Stimulated activated memory B cell treated with anti-CD40 and anti-IgM and Interleukin-4, amounts not matched to agents 10 μg/mL and 1 μg/mL and 100 μg/mL, for 72 hours (primary cell): Measurements from ENCODE around the gene RNF212B.

Source experiments
- ATAC-seq: fragments of 150-1000 bp; cut with Tn5 transposase; 2 replicates; pipeline ENCODE4 v1.10.0; 2021
- H3K27ac Mint-ChIP-seq: one replicate; pipeline ENCODE4 v1.8.0; 2022; ENCODE audit warnings: mild to moderate bottlenecking, mixed read lengths
- H3K27me3 Mint-ChIP-seq: one replicate; pipeline ENCODE4 v1.8.0; 2022; ENCODE audit warnings: mixed read lengths
- H3K36me3 Mint-ChIP-seq: one replicate; pipeline ENCODE4 v1.8.0; 2022; ENCODE audit warnings: mixed read lengths
- H3K4me1 Mint-ChIP-seq: one replicate; pipeline ENCODE4 v1.8.0; 2022; ENCODE audit warnings: mixed read lengths
- H3K4me3 Mint-ChIP-seq: one replicate; pipeline ENCODE4 v1.8.0; 2022; ENCODE audit warnings: mild to moderate bottlenecking, moderate library complexity, mixed read lengths
- H3K9me3 Mint-ChIP-seq: one replicate; pipeline ENCODE4 v1.8.0; 2022; ENCODE audit warnings: mixed read lengths

The RNF212B gene

GRCh38 chr14:23299986-23300686 is 62.4 kb downstream of the RNF212B start:
- H3K4me3 Mint-ChIP-seq, result peak overlapping the region; percentile 95
- H3K27ac Mint-ChIP-seq, result peak overlapping the region; percentile 91
- peaks cover 7% of the 10 kb centered on the region for H3K36me3 Mint-ChIP-seq
- ATAC-seq, result no peak
- H3K9me3 Mint-ChIP-seq, result no peaks in the 10 kb centered on the region
- H3K27me3 Mint-ChIP-seq, result no peaks in the 10 kb centered on the region
- peaks cover 27% of the 10 kb centered on the region for H3K4me1 Mint-ChIP-seq

GRCh38 chr14:23300687-23301223 is 63.0 kb downstream of the RNF212B start:
- H3K36me3 Mint-ChIP-seq, result peaks cover 7% of the 10 kb centered on the region
- peaks cover 27% of the 10 kb centered on the region for H3K4me1 Mint-ChIP-seq
- peak overlapping the region; percentile 91 for H3K27ac Mint-ChIP-seq
- no peak for ATAC-seq
- H3K27me3 Mint-ChIP-seq, result no peaks in the 10 kb centered on the region
- peak overlapping the region; percentile 95 for H3K4me3 Mint-ChIP-seq
- no peaks in the 10 kb centered on the region for H3K9me3 Mint-ChIP-seq

GRCh38 chr14:23301288-23301968 is 63.7 kb downstream of the RNF212B start:
- Mint-ChIP-seq H3K27ac (peak overlapping the region; percentile 91), H3K9me3 (no peaks in the 10 kb centered on the region), H3K4me1 (peaks cover 33% of the 10 kb centered on the region), H3K27me3 (no peaks in the 10 kb centered on the region), H3K4me3 (peak overlapping the region; percentile 95), H3K36me3 (peaks cover 7% of the 10 kb centered on the region)
- peak; percentile 93 for ATAC-seq

- peaks cover 2% of the 10 kb centered on the region for H3K36me3 Mint-ChIP-seq
These were observed 64.2 kb downstream of the RNF212B start for GRCh38 chr14:23301969-23302289.

GRCh38 chr14:23302290-23303225 is 64.8 kb downstream of the RNF212B start, which contains the start of gene PPP1R3E:
PPP1R3E (minus strand) TSS chr14:23302859; CDS start chr14:23302576, 283 bp downstream.
- Mint-ChIP-seq H3K27me3 (no peaks in the 10 kb centered on the region), H3K4me3 (peak within 1 kb of the TSS; percentile 92), H3K36me3 (no peaks in the 10 kb centered on the region), H3K9me3 (no peaks in the 10 kb centered on the region), H3K4me1 (peaks cover 44% of the 10 kb centered on the region), H3K27ac (peak within 1 kb of the TSS; percentile 91)
- peak; percentile 65 for ATAC-seq

More at GRCh38 chr14:23301969-23302289, 64.2 kb downstream of the RNF212B start:
- no peaks in the 10 kb centered on the region for H3K27me3 Mint-ChIP-seq
- peak; percentile 44 for ATAC-seq
- peaks cover 37% of the 10 kb centered on the region for H3K4me1 Mint-ChIP-seq
- H3K4me3 Mint-ChIP-seq, result peak overlapping the region; percentile 92
- H3K27ac Mint-ChIP-seq, result peak overlapping the region; percentile 91
- H3K9me3 Mint-ChIP-seq, result no peaks in the 10 kb centered on the region

- peak; percentile 21 for ATAC-seq
- no peaks in the 10 kb centered on the region for H3K27me3 Mint-ChIP-seq
- H3K27ac Mint-ChIP-seq, result peak within 1 kb of the TSS; percentile 86
- H3K36me3 Mint-ChIP-seq, result peaks cover 16% of the 10 kb centered on the region
- peaks cover 45% of the 10 kb centered on the region for H3K4me1 Mint-ChIP-seq
- peak within 1 kb of the TSS; percentile 78 for H3K4me3 Mint-ChIP-seq
- H3K9me3 Mint-ChIP-seq, result no peaks in the 10 kb centered on the region
These were observed 68.8 kb downstream of the RNF212B start, which contains the start of gene BCL2L2 for GRCh38 chr14:23306412-23307145. BCL2L2 (plus strand) TSS chr14:23306833; CDS start chr14:23307768, 935 bp downstream.

GRCh38 chr14:23307146-23307530 is 69.4 kb downstream of the RNF212B start:
- peak overlapping the region; percentile 86 for H3K27ac Mint-ChIP-seq
- H3K9me3 Mint-ChIP-seq, result no peaks in the 10 kb centered on the region
- H3K4me1 Mint-ChIP-seq, result peaks cover 45% of the 10 kb centered on the region
- ATAC-seq, result no peak
- H3K4me3 Mint-ChIP-seq, result peak overlapping the region; percentile 78
- H3K27me3 Mint-ChIP-seq, result no peaks in the 10 kb centered on the region
- peaks cover 17% of the 10 kb centered on the region for H3K36me3 Mint-ChIP-seq

GRCh38 chr14:23307687-23308644 is 70.2 kb downstream of the RNF212B start:
- Mint-ChIP-seq H3K4me1 (peaks cover 41% of the 10 kb centered on the region), H3K9me3 (no peaks in the 10 kb centered on the region), H3K4me3 (peak overlapping the region; percentile 78), H3K27ac (peak overlapping the region; percentile 86), H3K36me3 (peaks cover 22% of the 10 kb centered on the region), H3K27me3 (no peaks in the 10 kb centered on the region)
- no peak for ATAC-seq

- no peak overlapping the region for H3K4me3 Mint-ChIP-seq
- no peaks in the 10 kb centered on the region for H3K9me3 Mint-ChIP-seq
- ATAC-seq, result no peak
- peaks cover 22% of the 10 kb centered on the region for H3K36me3 Mint-ChIP-seq
- H3K27me3 Mint-ChIP-seq, result no peaks in the 10 kb centered on the region
- peaks cover 41% of the 10 kb centered on the region for H3K4me1 Mint-ChIP-seq
- peak overlapping the region; percentile 86 for H3K27ac Mint-ChIP-seq
These were observed 71.1 kb downstream of the RNF212B start for GRCh38 chr14:23308721-23309445.

GRCh38 chr14:23310546-23310945 is 72.8 kb downstream of the RNF212B start:
- Mint-ChIP-seq H3K27me3 (no peaks in the 10 kb centered on the region), H3K4me3 (no peak overlapping the region), H3K36me3 (peaks cover 22% of the 10 kb centered on the region), H3K9me3 (no peaks in the 10 kb centered on the region), H3K4me1 (peaks cover 41% of the 10 kb centered on the region), H3K27ac (no peak overlapping the region)
- no peak for ATAC-seq

- Mint-ChIP-seq H3K9me3 (peaks cover 8% of the 10 kb centered on the region), H3K4me1 (peaks cover 14% of the 10 kb centered on the region)
- ATAC-seq, result no peak
These were observed 78.6 kb downstream of the RNF212B start for GRCh38 chr14:23316300-23316699.

GRCh38 chr14:23319746-23320583 is 82.2 kb downstream of the RNF212B start:
- Mint-ChIP-seq H3K27me3 (no peaks in the 10 kb centered on the region), H3K4me1 (peaks cover 31% of the 10 kb centered on the region), H3K4me3 (peak overlapping the region; percentile 85), H3K9me3 (peaks cover 8% of the 10 kb centered on the region), H3K36me3 (peaks cover 32% of the 10 kb centered on the region), H3K27ac (peak overlapping the region; percentile 96)
- no peak for ATAC-seq

More at GRCh38 chr14:23316300-23316699, 78.6 kb downstream of the RNF212B start:
- Mint-ChIP-seq H3K27ac (no peak overlapping the region), H3K4me3 (no peak overlapping the region), H3K36me3 (peaks cover 19% of the 10 kb centered on the region), H3K27me3 (no peaks in the 10 kb centered on the region)
